TTC549 (cell line): ENCODE data around the gene RNASE8.

Experiments
- FAIRE-seq: peaks from 2 replicates; lab custom pipeline; 2012; peaks lifted over from hg19 to GRCh38; lab: Jason Lieb, UNC

The RNASE8 gene

GRCh38 chr14:21093769-21094681 is 36.4 kb downstream of the RNASE8 start:
- no peak for FAIRE-seq

- no peak for FAIRE-seq
These were observed 38.0 kb downstream of the RNASE8 start for GRCh38 chr14:21095430-21096205.

GRCh38 chr14:21096438-21096837 is 38.8 kb downstream of the RNASE8 start:
- FAIRE-seq = no peak

GRCh38 chr14:21096978-21097635 is 39.5 kb downstream of the RNASE8 start:
- no peak for FAIRE-seq

- no peak for FAIRE-seq
These were observed 40.0 kb downstream of the RNASE8 start for GRCh38 chr14:21097636-21098075.

- no peak for FAIRE-seq
These were observed 40.7 kb downstream of the RNASE8 start, which contains the start of gene ZNF219 for GRCh38 chr14:21098076-21098891. Gene ZNF219, minus strand, starts transcription at chr14:21098655. Its CDS starts 5,064 bp downstream, at chr14:21093591.

- FAIRE-seq = no peak
These were observed 41.4 kb downstream of the RNASE8 start for GRCh38 chr14:21098892-21099595.

- FAIRE-seq = no peak
These were observed 42.0 kb downstream of the RNASE8 start for GRCh38 chr14:21099596-21099985.

GRCh38 chr14:21100931-21101330 is 43.3 kb downstream of the RNASE8 start, which contains the start of gene TMEM253:
Gene TMEM253, plus strand, starts transcription at chr14:21101066. Its CDS starts 278 bp downstream, at chr14:21101344.
- FAIRE-seq = no peak

- FAIRE-seq = no peak
These were observed 44.3 kb downstream of the RNASE8 start for GRCh38 chr14:21101802-21102413.

- no peak for FAIRE-seq
These were observed 45.1 kb downstream of the RNASE8 start for GRCh38 chr14:21102521-21103410.

GRCh38 chr14:21103411-21103709 is 45.7 kb downstream of the RNASE8 start:
- FAIRE-seq = no peak

- FAIRE-seq = no peak
These were observed 46.3 kb downstream of the RNASE8 start for GRCh38 chr14:21103710-21104447.

GRCh38 chr14:21104448-21105060 is 46.9 kb downstream of the RNASE8 start:
- FAIRE-seq = no peak

- FAIRE-seq = no peak
These were observed 47.5 kb downstream of the RNASE8 start for GRCh38 chr14:21105095-21105494.

- FAIRE-seq = no peak
These were observed 48.5 kb downstream of the RNASE8 start for GRCh38 chr14:21106176-21106497.

GRCh38 chr14:21106498-21107282 is 49.1 kb downstream of the RNASE8 start:
- FAIRE-seq = no peak

- FAIRE-seq = no peak
These were observed 49.7 kb downstream of the RNASE8 start for GRCh38 chr14:21107283-21107800.
